ENCODE results near the gene PDGFC.

PDGFC gene

DNA sequence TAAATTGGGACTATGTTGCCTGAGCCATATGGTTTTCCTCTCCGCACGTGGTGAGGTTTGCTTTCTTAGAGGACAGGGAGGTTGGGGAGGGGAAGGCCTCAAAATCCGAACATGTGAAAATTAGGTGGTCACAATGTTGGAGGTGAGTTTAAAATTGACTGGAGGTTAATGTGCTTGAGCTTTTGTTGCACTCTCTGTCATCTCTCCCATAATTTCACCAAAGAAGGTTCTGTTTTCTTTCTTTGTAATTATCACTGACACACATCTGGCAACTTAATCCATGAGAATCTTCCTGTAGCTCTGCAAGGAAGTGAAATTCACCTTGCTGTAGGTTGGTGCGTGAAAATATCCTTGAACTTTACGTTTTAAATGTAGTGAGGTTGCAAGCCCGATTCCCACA lies 225.5 kb downstream of the PDGFC start:
- no peak for DNase-seq (ENCODE audit: low spot score)

DNA sequence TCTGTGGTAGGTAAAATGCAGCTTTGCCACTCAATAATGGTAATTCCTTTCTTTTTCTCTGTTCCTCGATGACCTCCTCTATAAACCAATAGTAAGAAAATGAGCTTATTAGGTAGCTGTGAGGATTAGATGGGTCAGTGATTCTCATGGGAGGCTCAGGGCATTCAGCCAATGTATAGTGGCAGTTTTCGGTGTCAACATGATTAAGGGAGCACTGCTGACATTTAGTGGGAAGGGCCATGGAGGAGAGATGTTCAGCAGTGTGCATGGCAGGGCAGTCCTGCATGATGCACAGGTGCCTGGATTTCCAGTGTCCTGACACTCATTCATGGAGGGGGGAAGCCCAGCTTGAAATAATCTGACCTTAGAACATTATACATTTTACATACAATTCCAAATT lies 232.8 kb downstream of the PDGFC start:
- no peak for DNase-seq (ENCODE audit: low spot score)

DNA sequence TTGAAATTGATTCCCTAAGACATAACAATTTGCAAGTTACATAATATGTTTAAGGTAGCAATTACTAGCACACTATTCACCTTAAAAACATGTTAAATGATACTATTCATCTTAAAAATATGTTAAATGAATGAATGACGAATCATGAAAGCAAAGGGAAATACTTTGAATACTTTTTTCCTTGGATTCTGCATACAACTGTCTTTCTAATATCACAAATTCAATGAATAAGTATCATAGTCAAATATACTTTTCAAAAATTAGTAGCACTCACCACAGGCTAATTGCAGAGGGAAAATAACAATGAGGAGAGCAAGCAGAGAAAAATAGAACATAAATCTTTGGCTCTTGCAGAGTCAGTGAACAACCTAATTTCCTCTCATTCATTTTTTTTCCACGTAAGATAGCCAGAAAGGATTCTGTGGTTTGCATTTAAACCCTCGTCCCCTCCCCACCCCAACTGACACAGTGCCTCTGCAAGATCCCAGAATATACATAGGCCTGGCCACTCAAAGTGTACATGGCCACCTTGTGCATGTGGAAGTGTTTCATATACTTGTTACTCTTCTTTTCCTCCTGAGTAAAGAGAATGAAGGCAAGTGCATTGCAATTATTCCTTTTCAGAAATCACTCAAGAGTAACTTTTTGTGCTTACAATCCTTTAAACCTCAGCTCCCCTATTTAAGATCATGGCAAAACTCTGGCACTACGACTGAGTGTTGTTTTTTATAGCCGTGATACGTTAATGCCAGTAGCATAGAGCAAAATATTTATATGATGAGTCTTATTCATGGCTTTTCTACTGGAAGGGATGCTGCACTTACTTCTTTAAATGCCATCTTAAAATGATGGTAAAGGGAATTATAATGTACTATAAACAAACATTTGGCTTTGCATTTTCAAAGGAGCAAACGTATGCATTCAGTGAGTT lies 236.4 kb downstream of the PDGFC start:
- no peak for DNase-seq (ENCODE audit: low spot score)

DNA sequence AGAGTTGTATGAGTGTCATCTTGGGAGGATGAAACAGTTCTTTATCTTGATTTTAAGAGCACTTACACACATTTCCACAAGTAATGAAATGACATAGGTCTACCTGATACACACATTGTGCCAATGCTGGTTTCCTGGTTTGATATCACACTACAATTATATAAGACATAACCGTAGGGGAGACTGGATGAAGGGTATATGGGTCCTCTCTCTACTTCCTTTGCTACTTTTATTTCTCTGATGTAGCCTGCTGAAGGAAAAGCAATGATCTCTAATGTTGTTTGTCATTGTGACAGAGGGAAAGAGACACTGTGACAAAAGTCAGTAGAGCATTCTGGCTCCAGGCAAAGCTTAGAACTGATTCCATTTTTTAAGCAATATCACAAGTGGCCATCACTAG lies 238.0 kb downstream of the PDGFC start:
- no peak for DNase-seq (ENCODE audit: low spot score)

DNA sequence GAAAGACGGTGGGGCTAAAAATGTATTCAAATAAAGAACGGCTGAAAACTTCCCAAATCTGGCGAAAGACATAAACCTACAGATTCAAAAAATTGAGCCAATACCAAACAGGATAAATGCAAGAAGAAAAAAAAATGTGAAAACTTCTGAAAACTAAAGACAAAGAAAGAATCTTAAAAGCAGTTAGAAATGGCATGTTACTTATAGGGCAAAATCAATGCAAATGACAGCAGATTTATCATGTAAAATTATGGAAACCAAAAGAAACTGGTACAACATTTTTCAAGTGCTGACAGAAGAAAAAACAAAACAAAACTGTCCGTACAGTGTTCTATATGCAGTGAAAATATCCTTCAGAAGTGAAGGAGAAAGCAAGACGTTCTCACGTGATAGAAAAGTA lies 239.0 kb downstream of the PDGFC start:
- no peak for DNase-seq (ENCODE audit: low spot score)

DNA sequence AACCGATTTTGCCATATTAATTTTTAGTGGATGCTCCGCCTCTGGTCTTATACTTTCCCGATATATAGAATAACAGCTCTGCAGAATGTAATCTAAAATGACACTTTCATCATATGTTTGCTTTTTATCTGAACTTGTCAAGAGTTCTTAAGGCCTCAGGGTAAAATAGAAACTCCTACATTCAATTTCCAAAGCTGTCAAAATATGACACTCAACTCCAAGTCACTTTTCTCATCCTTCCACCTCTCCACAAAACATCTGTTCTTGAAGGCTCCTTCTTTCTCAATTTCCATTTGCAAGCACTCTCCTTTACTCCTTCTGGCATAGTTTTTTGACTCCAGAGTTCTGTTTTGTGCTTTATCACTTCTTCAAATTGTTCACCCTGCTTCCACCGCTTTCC lies 242.2 kb downstream of the PDGFC start:
- DNase-seq (ENCODE audit: low spot score), result no peak

DNA sequence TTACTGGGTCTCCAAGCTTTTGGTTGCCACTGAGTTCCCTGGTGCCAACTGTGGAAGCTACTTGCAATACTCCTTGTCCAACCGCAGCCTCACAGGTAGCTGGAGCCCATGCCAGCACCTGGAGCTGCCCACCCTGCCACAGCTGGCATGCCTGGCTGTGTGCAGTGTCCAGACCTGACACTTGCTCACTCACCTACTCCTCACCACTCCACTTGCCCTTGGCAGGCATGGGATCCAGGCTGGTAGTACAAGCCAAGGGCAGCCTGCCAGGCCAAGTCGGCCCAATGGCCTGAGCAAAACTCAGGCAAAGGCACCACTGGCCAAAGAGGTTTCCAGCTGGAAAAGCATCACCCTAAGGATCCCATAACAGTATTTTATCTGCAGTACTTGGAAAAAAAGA lies 246.3 kb downstream of the PDGFC start:
- no peak for DNase-seq (ENCODE audit: low spot score)

DNA sequence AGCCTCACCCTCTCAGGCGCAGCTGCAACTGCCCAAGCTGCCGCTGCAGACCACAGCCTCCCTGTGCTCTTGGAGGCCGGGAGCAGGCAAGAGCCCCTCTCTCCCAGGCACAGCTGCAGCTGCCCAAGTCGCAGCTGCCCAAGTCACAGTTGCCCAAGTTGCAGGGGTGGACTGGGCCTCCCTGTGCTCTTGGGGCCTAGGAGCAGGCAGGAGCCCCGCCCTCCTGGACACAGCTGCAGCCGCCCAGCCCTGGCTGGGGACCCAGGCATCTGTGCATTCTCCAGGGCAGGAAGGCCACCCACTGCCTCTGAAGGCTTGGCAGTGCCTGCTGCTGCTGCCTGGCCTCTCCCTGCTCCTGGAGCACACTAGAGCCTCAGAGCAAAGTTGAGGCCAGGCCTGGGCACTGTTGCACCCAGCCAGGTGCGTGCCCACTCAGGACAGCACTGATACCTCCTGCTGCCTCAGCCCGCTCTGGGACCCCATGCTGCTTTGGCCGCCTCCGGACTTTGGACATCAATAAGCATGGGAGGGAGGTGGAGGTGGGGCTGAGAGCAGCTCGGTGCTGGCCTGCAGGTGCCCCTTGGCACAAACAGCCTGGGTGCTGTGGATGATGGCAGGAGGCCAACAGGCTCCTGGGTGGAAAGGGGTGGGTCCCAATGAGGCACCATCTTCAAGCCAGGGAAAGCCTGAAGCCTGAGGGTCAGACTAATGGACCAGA lies 247.5 kb downstream of the PDGFC start:
- no peak for DNase-seq (ENCODE audit: low spot score)

DNA sequence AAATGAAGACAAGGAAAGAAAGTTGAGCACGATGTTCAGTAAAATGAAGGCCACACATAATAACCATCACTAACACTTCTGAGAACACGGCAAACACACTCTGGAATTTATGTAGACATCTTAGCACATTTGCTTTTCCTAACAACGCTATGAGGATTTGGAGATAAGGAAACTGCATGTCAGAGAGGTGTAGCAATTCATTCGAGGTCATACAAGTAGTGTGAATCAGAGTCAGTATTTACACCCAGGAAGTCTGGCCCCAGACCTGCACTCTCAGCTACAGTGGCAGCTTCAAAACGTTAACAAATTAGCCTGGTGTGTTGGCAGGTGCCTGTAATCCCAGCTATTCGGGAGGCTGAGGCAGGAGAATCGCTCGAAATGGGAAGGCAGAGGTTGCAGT lies 253.4 kb downstream of the PDGFC start:
- no peak for DNase-seq (ENCODE audit: low spot score)

DNA sequence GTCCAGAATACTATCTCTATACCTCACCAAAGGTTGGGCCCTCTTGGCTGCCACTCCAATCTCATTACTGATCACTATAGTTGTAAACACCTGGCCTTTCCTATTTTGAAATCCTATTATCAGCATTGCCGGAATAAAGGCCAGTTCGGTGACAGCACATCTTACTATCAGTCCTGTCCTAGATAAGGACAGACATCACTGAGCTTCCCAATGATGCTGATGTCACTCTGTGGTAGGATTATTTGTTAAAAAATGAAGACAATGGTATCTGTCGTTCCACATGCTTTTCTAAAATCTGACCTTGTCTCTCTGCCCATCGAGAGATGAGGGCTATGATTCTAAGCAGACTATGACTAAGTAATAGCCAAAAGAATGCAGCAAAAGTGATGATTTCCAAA lies 260.4 kb downstream of the PDGFC start:
- no peak for DNase-seq (ENCODE audit: low spot score)

Data from hepatic stellate cell (primary cell).